SK-N-DZ (cell line): Measurements from ENCODE around the gene NFIC.
"Not testable (repeated sequence)": the region's sequence is repeated elsewhere in the genome, so short reads cannot be mapped to it uniquely, and the experiment has no call there.

ENCODE experiments used
- DNase-seq: peaks from one replicate; pipeline ENCODE4 v3.0.0-alpha.2; 2015; ENCODE audit warnings: low spot score

NFIC gene

DNA sequence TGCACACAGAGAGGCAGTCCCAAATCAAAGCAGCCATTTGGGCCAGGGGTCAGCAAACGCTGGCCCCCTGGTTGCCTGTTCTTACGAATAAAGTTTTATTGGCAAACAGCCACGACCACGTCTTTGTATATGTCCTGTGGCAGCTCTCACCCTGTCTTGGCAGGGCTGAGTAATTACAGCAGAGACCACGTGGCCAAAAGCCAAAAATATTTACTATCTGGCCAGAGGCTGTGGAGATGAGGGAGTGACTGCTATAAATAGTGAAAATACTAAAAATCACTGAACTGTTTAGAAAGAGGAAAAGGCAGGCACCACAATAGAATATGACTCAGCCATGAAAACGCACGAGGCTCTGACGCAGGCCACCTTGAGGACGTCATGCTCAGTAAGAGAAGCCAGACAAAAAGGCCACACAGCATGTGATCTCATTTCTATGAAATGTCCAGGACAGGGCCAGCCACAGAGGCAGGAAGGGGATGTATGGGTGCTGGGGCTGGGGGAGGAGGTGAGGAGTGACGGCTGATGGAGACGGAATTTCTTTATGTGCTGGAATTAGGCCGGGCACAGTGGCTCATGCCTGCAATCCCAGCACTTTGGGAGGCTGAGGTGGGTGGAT is 84.5 kb downstream of the NFIC start:
- DNase-seq: no peak

DNA sequence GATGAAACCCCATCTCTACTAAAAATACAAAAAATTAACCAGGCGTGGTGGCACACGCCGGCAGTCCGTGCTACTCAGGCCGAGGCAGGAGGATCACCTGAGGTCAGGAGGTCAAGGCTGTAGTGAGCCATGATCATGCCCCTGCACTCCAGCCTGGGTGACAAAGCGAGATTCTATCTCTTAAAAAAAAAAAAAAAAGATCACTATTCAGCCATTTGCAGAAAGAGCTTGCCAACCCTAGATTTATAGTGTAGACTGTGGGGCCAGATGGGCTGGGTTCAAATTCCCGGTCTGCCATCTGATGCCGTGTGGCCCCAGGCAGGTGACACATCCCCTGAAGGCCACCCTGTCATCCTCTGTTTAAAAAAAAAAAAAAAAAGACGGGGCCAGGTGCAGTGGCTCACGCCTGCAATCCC is 85.1 kb downstream of the NFIC start:
- DNase-seq: no peak

DNA sequence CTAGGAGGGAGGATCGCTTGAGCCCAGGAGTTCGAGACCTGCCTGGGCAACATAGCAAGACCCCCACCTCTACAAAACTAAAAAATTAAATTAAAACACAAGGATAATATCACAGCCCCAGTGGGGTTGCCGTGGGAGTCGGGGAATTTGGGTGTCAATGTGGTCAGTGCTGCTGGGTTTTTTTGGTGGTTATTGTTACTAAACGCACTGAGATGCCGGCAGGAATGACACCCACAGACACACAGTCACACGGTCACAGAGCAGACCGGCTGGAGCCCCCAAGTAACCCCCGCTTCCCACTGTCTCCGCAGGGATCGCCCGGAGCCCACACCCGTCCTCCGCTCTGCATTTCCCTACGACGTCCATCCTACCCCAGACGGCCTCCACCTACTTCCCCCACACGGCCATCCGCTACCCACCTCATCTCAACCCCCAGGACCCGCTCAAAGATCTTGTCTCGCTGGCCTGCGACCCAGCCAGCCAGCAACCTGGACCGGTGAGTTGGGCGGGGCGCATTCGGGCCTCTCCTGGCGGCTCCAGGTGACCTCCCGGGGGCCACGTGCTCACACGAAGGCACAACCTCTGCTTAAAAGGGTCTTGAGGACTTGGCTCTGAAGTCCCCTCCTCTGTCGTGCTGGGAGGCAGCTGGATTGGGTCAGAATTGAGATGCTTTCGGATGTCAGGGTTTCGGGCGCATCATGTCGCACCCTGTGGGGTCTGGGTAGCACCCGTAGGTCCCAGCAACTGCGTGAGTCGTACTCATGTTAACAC is 86.0 kb downstream of the NFIC start:
- no peak for DNase-seq

DNA sequence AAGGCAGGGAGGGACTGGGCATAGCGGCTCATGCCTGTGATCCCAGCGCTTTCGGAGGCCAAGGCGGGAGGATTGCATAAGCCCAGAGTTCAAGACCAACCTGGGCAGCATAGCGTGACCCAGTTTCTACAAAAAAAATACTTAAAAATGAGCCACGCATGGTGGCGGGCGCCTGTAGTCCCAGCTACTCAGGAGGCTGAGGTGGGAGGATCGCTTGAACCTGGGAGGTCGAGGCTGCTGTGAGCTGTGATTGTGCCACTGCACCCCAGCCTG is 86.5 kb downstream of the NFIC start:
- not testable (repeated sequence) for DNase-seq

DNA sequence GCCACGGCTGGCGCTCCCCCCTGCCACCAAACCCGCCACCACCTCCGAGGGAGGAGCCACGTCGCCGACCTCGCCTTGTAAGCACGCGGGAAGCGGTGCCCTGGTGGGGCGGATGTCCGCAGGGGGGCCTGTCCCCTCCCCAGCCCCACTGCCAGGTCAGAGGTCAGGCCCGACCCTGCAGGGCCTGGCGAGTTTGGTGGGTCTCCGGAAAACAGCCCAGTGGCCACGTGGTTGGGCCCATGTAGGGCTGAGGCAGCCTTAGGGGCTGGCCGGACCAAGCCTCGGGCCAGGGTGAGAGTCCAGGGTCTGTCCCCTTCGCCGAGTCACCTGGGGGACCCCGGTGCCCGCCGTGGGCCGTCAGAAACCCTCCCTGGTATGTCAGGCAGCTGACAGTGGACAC is 87.5 kb downstream of the NFIC start:
- DNase-seq: no peak

DNA sequence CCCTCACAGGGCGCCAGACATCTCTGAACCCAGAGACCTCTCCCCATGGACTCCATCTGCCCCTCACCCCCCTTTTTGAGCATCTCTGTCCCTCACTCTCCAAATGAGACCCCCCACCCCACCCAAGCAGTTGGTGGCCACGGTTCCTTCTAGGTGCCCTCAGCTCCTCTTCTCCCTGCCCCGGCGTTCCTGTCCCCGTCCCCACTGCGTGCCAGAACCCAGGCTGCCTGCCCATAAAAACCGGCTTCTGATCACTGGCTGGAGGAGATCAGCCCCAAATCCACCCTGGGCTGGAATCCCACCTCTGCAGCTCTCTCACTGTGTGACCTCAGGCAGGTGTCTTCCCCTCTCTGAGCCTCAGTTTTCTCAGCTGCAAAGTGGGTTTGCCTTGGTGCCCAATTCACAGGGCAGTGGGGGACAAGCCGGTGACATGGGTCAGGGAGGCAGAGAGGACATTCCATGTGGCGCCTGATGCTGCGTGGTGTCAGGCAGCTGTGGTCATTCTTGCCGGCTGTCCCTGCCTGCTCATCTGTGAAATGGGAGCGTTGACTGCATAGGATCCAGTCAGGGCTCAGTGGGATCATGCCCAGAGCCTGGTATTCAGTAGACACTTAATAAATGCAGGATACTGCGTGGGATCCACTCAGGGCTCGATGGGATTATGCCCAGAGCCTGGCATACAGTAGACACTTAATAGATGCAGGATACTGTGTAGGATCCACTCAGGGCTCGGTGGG is 88.4 kb downstream of the NFIC start:
- DNase-seq: no peak

DNA sequence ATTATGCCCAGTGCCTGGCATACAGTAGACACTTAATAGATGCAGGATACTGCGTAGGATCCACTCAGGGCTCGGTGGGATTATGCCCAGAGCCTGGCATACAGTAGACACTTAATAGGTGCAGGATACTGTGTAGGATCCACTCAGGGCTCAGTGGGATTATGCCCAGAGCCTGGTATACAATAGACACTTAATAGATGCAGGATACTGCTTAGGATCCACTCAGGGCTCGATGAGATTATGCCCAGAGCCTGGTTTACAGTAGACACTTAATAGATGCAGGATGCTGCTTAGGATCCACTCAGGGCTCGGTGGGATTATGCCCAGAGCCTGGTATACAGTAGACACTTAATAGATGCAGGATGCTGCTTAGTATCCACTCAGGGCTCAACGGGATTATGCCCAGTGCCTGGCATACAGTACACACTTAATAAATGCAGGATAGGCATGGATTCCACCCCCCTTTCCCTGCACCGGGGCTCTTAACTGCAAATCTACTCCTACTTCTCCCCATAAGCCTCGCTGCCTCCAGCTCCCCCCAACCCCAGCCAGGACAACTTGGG is 89.1 kb downstream of the NFIC start:
- DNase-seq: no peak

DNA sequence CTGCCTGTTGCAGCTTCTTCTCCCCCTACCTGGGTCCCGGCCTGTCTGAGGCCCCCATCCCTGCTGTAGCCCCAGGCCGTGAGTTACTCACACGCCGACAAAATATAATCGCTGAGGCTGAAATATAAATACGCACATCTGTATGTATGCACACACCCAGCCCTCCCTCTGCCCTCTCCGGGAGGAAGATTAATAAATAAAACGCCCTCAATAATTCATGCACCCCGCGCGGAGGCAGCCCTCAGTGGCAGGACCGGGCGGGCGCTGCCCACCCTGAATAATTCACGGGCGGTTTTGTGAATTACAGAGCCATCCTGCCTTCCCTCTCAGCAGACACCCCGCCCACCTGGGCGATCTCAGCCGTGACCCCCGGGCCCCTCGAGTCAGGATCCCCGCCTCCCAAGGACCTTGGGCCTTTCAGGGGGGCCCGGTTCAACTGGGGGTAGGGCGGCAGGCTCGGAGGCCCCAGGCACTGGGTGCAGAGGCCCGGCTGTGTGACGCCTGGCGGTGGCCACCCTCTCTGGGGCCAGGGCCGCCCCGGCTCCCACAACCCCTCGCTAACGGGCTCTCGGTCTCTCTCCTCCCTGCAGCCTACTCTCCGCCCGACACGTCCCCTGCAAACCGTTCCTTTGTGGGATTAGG is 89.7 kb downstream of the NFIC start:
- no peak for DNase-seq

DNA sequence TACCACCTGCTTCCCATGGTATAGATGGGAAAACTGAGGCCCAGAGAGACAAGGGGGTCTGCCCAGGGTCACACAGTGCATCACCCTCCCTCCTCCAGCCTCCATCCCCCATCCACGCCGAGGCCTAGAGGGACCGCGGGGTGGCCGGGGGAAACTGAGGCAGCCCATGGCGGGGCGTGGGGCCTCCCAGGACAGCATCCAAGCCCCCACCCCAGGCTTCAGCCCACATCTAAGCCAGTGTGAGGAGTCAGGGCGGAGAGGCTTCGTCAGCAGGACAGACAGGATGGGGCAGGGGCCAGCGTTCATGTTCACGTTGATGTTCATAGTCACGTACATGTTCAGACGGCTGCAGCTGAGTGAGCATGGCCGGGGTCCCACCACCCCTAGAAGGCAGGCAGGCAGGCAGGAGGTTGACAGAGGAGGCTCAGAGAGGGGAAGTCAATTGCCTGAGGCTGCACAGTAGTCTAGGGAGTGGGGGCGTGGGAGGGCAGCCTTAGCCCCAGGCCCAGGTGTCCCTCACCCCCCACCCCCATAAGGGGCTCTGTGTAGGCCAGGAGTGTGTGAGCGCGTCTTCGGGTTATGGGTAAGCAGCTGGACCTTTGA is 90.6 kb downstream of the NFIC start:
- DNase-seq: no peak

DNA sequence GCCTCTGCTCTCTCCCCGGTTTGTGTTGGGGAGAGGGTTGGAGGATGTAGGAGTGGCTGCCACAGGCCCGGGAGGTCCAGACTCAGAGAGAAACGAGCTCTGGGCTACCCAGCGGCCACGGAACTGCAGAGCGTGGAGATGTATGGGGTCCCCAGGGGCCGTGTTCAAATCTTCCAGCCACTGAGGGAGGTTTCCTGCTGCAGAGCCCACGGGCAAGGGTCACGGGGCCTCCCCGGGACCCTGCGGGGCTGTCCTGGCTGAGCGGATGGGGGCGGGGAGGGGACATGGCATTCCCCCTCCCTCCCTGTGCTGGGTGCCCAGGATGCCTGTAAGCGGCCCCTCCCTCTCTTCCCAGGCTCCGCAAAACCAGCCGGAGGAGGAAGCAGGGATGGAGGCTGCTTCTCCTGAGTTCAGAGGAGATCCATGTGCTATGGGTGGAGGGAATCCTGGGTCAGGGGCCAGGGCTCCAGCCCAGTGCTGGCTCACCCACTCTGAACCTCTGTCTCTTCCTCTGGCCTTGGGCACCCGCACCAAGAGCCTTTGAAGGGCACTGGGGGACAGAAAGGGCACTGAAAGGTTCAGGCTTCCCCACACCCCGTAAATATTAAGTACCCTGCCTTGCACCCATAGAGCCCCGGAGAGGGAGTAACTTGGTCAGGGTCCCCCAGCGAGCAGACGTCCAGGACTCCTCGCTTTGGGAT is 91.3 kb downstream of the NFIC start:
- no peak for DNase-seq

DNA sequence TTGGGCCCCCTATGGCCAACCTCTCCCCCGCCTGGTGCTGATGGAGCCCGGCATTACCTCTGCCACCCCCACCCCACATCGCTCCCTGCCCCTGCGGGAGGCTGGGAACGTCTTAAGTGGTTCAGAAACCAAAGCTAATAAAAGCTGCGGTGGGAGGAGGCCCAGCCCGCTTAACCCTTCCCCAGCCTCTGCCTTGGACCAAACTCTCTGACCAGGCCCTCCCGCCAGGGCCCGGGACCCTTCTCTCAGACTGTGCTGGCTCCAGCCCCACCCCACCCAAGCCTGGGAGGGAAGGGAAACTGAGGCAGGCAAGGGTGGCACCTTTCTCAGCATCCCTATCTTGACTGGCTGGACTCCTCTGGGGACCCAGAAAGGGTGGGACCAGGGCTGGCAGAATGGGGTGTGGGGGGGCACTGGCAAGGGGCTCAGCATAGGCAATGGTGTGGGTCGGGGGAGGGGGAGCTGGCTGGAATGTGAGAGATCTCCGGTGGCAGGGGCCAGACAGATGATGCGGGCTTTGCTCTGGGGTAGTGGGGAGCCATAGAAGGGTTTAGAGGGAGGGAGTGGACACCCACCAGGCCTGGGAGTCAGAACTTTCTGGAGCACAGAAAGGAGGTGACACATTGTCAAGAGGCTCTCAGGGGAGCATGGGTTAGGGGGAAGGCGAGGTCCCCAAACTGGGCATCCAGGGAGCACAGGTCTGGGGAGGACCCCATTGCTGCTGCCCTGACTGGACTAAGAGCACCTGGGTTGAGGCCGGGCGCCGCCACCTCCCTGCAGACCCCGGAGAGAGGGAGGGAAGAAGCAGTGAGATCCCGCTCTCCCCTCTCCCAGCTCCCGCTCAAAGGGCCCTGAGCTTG is 92.1 kb downstream of the NFIC start:
- no peak for DNase-seq

DNA sequence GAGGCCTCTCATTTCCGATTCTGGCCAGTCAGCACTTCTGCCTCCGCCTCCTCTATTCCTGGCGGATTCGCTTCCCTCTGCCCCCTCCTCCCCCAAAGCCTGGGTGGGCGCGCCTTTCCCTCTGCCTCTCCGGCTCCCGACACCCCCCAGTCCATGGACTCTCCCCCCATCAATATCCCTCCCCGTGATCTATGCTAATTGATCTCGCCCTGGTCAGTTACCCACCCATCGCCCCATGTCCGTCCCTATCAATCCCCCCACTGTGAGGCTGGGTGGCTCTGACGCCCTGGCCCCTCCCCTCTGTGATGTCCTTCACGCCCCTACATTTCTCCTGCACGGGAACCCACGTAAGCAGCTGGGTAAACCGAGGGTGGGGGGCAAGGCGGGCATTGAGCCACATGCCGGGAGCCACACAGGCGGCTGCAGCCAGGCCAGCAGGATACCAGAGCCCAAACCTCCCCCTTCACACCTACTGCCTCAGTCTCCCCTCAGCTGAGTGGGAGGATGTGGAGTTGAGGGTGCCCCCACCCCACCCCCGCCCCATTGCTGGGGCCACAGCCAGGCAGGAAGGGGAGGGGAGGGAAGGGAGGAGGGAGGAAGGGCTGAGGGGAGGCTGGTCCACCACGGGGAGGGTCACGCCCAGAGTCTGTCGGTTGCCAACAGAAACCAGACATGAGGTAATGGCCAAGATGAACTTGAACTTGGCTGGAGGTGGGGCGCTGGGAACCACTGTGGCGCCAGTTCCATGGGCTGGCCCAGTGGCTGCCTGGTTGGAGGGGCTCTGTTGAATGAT is 92.9 kb downstream of the NFIC start:
- DNase-seq: no peak

DNA sequence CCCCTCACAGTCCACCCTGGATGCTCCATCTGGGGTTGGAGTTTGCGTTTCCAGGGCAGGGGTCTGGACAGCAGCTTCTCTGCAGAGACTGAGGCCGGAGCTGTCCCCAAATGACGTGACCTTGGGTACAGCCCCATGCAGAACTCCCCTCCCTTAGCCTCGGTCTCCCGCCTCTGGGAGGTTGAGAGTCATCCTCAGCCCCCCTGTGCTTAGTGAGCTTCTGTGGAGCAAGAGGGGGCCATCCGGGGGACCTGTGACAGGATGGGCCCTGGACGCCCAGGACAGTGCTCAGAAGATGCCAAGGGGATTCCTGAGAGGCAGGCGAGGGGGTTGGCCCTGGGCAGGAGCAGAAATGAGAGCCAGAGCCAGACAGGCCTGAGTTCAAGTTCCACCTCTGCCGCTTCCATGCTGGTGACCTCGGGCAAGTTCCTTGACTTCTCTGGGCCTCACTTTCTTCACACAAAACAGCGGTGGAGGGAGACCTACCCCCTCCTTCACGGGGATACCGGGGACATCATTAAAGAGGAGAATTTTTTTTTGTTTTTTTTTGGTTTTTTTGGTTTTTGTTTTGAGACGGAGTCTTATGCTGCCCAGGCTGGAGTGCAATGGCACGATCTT is 93.7 kb downstream of the NFIC start:
- DNase-seq: no peak

DNA sequence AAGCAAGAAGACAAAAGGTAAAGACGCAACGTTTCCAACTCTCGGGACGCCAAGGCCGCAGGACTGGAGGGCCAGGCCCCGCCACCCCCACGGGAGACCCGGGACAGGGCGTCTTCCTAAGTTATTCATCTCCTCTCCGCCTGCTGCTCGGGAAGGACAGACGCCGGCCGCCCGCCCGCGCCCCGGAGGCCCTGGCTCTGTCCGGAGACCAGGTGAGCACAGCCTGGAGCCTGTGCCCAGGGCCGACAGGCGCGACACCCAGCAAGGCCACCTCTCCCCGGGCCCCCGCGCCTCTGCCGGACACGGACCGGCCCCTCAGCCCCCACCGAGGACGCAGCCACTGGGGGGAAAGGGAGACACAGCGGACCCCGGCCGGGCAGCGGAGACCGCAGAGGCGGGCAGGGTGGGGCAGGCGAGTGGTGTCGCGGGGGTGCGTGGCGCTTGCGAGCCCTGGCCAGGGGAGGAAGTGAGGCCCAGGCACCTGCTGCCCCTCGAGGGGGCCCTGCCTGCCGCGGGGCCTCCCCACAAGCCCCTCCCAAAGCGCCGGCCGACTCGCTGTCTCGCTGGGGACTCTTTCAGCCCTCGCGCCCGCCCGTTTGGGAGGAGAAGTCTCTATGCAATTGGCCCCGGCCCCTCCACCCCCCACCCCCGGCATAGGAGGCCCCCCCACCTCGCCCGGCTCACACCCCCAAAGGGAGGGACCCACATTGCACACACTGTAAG is 96.8 kb downstream of the NFIC start:
- no peak for DNase-seq

DNA sequence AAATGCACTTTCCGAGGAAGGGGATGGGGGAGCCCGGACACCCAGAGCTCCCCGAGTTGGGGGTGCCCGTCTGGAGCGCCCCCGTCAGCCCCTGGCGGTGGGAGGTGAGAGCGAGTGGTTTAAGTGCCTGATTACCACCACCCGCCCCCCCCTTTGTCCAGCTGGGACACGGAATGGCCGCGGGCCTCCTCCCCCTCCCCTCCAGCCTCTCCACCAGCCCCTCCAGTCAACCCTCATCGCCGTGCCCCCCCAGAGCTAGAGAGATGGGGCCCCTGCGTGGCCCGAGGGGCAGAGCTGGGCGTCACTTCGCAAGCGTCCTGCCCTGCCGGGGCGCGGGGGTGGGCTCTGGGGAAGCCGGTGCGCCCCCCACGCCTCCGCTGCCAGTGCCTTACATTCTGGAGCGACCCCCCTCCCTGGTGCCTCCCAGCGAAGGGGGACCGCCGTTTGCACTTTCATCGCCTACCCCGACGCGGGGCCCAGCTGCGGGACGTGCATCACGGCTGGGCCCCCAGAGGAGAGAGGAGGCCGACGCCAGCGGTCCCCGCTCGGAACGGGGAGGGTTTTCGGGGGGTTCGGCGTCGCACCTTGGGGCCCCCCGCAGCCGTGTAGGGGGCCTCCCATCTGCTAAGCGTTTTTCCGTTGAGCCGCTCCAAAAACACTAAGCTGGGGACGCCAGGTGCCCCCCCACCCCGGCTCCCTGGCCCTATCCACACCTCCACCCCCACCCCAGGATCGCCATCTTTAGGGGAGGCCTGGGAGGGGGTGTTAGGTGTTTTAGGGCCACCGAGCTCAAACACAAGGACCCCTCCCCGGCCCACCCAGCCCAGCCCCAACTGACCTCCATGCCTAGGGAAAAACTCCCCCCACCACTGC is 97.6 kb downstream of the NFIC start:
- DNase-seq: no peak

DNA sequence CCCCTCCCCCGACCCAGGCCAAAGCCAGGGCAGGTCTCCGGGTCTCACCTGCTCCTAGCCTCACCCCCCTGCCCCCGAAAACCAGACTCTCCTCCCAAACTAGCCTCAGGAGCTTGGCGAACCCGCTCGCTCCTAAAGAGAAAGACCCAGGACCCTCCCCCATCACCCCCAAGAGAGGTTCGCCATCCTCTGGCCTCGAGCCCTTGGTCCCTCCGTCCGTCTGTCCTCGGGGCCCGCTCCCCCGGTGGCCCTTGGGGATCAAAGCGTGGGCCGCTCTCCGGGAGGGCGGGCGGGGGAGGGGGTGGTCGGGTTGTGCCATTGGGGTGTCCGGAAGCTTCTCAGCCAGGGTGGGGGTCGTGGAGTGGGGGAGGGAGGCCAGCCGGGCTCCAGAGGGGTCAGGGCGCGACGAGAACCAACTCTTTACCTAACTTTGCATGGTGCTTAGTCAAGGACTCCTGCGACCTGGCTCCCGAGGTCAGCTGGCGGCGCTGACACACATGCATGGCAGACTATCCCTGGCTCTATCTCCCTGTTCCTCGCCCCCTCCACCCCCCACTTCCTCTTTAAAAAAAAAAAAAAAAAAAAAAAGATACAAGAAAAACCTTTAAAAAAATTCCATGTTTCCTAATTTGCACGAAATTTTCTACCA is 98.3 kb downstream of the NFIC start:
- DNase-seq: no peak

DNA sequence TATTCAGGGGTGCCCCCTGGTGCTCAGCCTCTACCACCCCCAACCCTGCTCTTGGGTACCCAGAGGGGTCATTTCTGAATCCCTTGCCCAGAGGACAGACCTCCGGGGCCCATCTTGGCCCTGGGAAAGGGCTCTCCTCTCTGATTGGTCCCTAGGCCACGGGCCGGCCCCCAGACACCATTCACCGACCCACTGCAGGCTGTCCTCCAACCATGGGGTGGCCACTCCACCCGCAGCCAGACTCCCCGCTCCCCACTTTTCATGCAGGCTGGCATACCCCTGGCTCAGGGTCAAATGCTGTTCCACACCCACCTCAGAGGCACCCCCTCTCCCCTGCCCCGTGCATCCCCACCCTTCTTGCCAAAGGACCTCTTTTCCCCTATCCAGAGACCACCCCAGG is 99.2 kb downstream of the NFIC start:
- no peak for DNase-seq
